HCT116 (cell line): Measurements from ENCODE around the gene RPL15. TPM values are rescaled to one million over a fixed set of nuclear protein-coding genes. Genes with fewer than 3 reads are reported as not detected.
A peak's percentile ranks its signal among the peaks of the same experiment; 100 is the strongest.

Source experiments
- ATAC-seq: fragments of 200-7000 bp; cut with Tn5 transposase; 2 replicates; pipeline ENCODE4 v1.9.1; 2020; ENCODE audit warnings: mild to moderate bottlenecking, moderate library complexity
- BruUV-seq: library from RNA; stranded (reverse); fragments of 400-500 nt; replicated peaks from 2 replicates; lab custom pipeline; 2021; lab: Mats Ljungman, UMichigan
- CTCF ChIA-PET: fragments of 300-600 bp; sonication (Branson Sonifier 250); formaldehyde crosslinking; loops from one replicate; lab custom pipeline; 2021; ENCODE audit warnings: antibody characterized with exemption; lab: Charles Lee
- POLR2A ChIA-PET: fragments of 300-600, 350-600 bp; sonication (Branson Sonifier 250); formaldehyde crosslinking; loops from one replicate; lab custom pipeline; 2021; ENCODE audit warnings: antibody characterized with exemption; lab: Charles Lee
- RAD21 ChIA-PET, 2 experiments: fragments of 300-600 bp; sonication (Branson Sonifier 250); formaldehyde crosslinking; loops; one replicate each; lab custom pipeline; 2023; ENCODE audit warnings: low total read pairs in 2 of 2; ENCODE audit not compliant: uncharacterized antibody in 2 of 2, unreplicated experiment in 2 of 2, low non-redundant PET in 1 of 2; lab: Charles Lee
- DNase-seq: peaks from one replicate; pipeline ENCODE4 v3.0.0-alpha.2; 2010; ENCODE audit warnings: low read depth, low spot score
- H2AFZ ChIP-seq: fragments of 200-600 bp; shearing (Covaris generic), sonication (generic); 2 replicates; pipeline ENCODE4 v1.6.1; 2017; ENCODE audit warnings: low read depth, mixed run types, mixed read lengths, antibody characterized with exemption, low read length; ENCODE audit not compliant: poor library complexity, severe bottlenecking
- H3K27ac ChIP-seq: 2 replicates; pipeline ENCODE4 v1.5.1; 2012; ENCODE audit warnings: low read depth, low read length
- H3K27me3 ChIP-seq: fragments of 200-600 bp; sonication (generic); 2 replicates; pipeline ENCODE4 v1.6.1; 2016; ENCODE audit warnings: mixed run types, low read length, mixed read lengths; ENCODE audit not compliant: insufficient read depth
- H3K36me3 ChIP-seq, 2 experiments: fragments of 200-500 bp in 1 of 2; fragments of 200-600 bp in 1 of 2; sonication (Bioruptor generic) in 1 of 2; sonication (generic) in 1 of 2; 2 replicates each; pipeline versions ENCODE4 v1.5.1 to v1.6.1; 2014 to 2016; ENCODE audit warnings: low read length in 2 of 2, inconsistent platforms in 1 of 2, mixed read lengths in 1 of 2, mixed run types in 1 of 2; ENCODE audit not compliant: insufficient read depth in 2 of 2, control insufficient read depth in 1 of 2
- H3K4me1 ChIP-seq, 2 experiments: fragments of 200-600 bp in 1 of 2; sonication (generic) in 1 of 2; 2 replicates each; pipeline versions ENCODE4 v1.5.1 to v1.6.1; 2012 to 2017; ENCODE audit warnings: low read length in 2 of 2, inconsistent platforms in 1 of 2, mild to moderate bottlenecking in 1 of 2, mixed read lengths in 1 of 2, mixed run types in 1 of 2, moderate library complexity in 1 of 2; ENCODE audit not compliant: insufficient read depth in 2 of 2, control insufficient read depth in 1 of 2
- H3K4me2 ChIP-seq: fragments of 200-600 bp; sonication (generic); 2 replicates; pipeline ENCODE4 v1.6.1; 2017; ENCODE audit warnings: mixed run types, low read length, mixed read lengths
- H3K4me3 ChIP-seq, 2 experiments: fragments of 200-600 bp in 1 of 2; sonication (generic) in 1 of 2; replicated peaks in 1 of 2; 2 replicates each; pipeline ENCODE4 v1.5.1; 2011 to 2016; ENCODE audit warnings: low read length in 2 of 2, control low read depth in 1 of 2, low read depth in 1 of 2, mild to moderate bottlenecking in 1 of 2, mixed read lengths in 1 of 2, mixed run types in 1 of 2
- H3K79me2 ChIP-seq: fragments of 200-600 bp; sonication (generic); 2 replicates; pipeline ENCODE4 v1.6.1; 2017; ENCODE audit warnings: mild to moderate bottlenecking, mixed run types, low read length, moderate library complexity, mixed read lengths; ENCODE audit not compliant: insufficient read depth
- H3K9ac ChIP-seq: fragments of 200-600 bp; sonication (generic); 2 replicates; pipeline ENCODE4 v1.6.1; 2016; ENCODE audit warnings: low read length, mixed read lengths
- H3K9me2 ChIP-seq: fragments of 200-600 bp; sonication (generic), shearing (Covaris generic); 2 replicates; pipeline ENCODE4 v1.6.1; 2017; ENCODE audit warnings: mixed run types, mild to moderate bottlenecking, moderate library complexity; ENCODE audit not compliant: insufficient read depth
- H3K9me3 ChIP-seq, 2 experiments: fragments of 200-500 bp in 1 of 2; fragments of 200-600 bp in 1 of 2; sonication (Bioruptor generic) in 1 of 2; sonication (generic) in 1 of 2; 2 replicates each; pipeline ENCODE4 v1.6.1; 2014 to 2017; ENCODE audit warnings: low read length in 2 of 2, mixed read lengths in 2 of 2, inconsistent platforms in 1 of 2, low read depth in 1 of 2, mild to moderate bottlenecking in 1 of 2, mixed run types in 1 of 2, moderate library complexity in 1 of 2; ENCODE audit not compliant: control insufficient read depth in 1 of 2, insufficient read depth in 1 of 2
- H4K20me1 ChIP-seq: fragments of 200-600 bp; sonication (generic), shearing (Covaris generic); 2 replicates; pipeline ENCODE4 v1.6.1; 2017; ENCODE audit warnings: mixed run types, mild to moderate bottlenecking, moderate library complexity; ENCODE audit not compliant: insufficient read depth
- CBX3 ChIP-seq: IDR thresholded peaks from 2 replicates; pipeline ENCODE4 v1.6.1; 2012; ENCODE audit warnings: low read depth
- EGR1 ChIP-seq: IDR thresholded peaks from 2 replicates; pipeline ENCODE4 v1.6.1; 2012; ENCODE audit warnings: low read depth
- EZH2phosphoT487 ChIP-seq: fragments of 200-600 bp; IDR thresholded peaks from 2 replicates; pipeline ENCODE4 v1.6.1; 2018; ENCODE audit warnings: antibody characterized with exemption, borderline replicate concordance
- FOSL1 ChIP-seq: IDR thresholded peaks from 2 replicates; pipeline ENCODE4 v1.6.1; 2012; ENCODE audit warnings: low read depth
- JUND ChIP-seq: IDR thresholded peaks from 2 replicates; pipeline ENCODE4 v1.6.1; 2012
- MAX ChIP-seq: IDR thresholded peaks from 2 replicates; pipeline ENCODE4 v1.6.1; 2012
- POLR2A ChIP-seq: IDR thresholded peaks from 2 replicates; pipeline ENCODE4 v1.7.0; 2011; ENCODE audit warnings: borderline replicate concordance; ENCODE audit not compliant: insufficient read depth, insufficient read length; ENCODE audit errors: extremely low read depth
- POLR2AphosphoS5 ChIP-seq: IDR thresholded peaks from 2 replicates; pipeline ENCODE4 v1.6.1; 2011; ENCODE audit warnings: mild to moderate bottlenecking, low read depth, low read length, moderate library complexity
- SIN3A ChIP-seq: IDR thresholded peaks from 2 replicates; pipeline ENCODE4 v1.6.1; 2012; ENCODE audit warnings: low read depth
- SRF ChIP-seq: IDR thresholded peaks from 2 replicates; pipeline ENCODE4 v1.6.1; 2012; ENCODE audit warnings: low read depth
- TCF7L2 ChIP-seq: IDR thresholded peaks from 2 replicates; pipeline ENCODE4 v1.7.0; 2011; ENCODE audit warnings: borderline replicate concordance, inconsistent platforms; ENCODE audit not compliant: insufficient read depth, insufficient read length; ENCODE audit errors: extremely low read depth
- ZFX ChIP-seq: fragments of 450-650 bp; IDR thresholded peaks from 2 replicates; pipeline ENCODE4 v1.6.1; 2017
- ZNF274 ChIP-seq: fragments of 200-500 bp; sonication (Bioruptor generic); IDR thresholded peaks from 2 replicates; pipeline ENCODE4 v1.6.1; 2014; ENCODE audit warnings: mild to moderate bottlenecking, low read depth, low read length, inconsistent platforms
- intact Hi-C: fragments of 100-400 bp; cut with micrococcal nuclease; formaldehyde crosslinking; loops from 2 replicates; pipeline ENCODE4 v1.10.0; 2022
- total RNA-seq: library from RNA; stranded (reverse); gene quantifications from one replicate; pipeline ENCODE4 v1.2.1, GENCODE V29; 2021; ENCODE audit not compliant: unreplicated experiment
- TF ChIP-seq, protein P1 (sequence below): IDR thresholded peaks from 2 replicates; pipeline ENCODE4 v1.6.1; 2012
- TF ChIP-seq, protein P2 (sequence below): IDR thresholded peaks from 2 replicates; pipeline ENCODE4 v1.6.1; 2012; ENCODE audit warnings: low read depth

The RPL15 gene
- total RNA-seq, 1 experiment from 2014 or later, result 2,177 TPM

DNA sequence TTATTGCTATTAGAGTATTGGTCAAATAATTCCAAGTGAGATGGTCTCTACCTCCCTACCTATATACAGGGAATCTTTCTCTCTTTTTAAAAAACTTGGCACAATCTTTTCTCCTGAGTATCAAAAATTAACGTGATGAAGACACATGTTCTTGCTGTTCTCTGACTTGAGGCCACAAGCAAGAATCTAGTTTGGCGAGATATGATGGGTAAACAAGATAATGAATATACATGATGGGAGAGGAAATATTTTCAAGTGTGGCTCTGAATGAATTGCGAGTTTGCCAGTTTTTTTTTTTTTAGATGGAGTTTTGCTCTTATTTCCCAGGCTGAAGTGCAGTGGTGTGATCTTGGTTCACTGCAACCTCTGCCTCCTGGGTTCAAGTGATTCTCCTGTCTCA, 39.8 kb downstream of the RPL15 start:
- H3K9ac ChIP-seq, result no peak overlapping the region
- no peaks in the 10 kb centered on the region for H3K27me3 ChIP-seq
- H3K9me2 ChIP-seq, result no peaks in the 10 kb centered on the region
- ATAC-seq (no peak), DNase-seq (no peak)
- peaks cover 20 to 35% of the 10 kb centered on the region in 2 experiments for H3K4me1 ChIP-seq
- peaks cover 12% of the 10 kb centered on the region; the same call in 1 of the 2 replicates for H4K20me1 ChIP-seq
- RAD21 ChIA-PET, result no interaction called here
- H3K4me2 ChIP-seq, result no peak overlapping the region
- no peak for TF ChIP-seq ZNF274
- TF ChIP-seq EGR1, result no peak
- TF ChIP-seq TCF7L2, result no peak
- no peak for TF ChIP-seq SIN3A
- no peak for TF ChIP-seq CBX3
- no peak for TF ChIP-seq SRF
- no peak overlapping the region for H3K27ac ChIP-seq
- intact Hi-C loops, result no loop called here
- no peaks in the 10 kb centered on the region for H3K9me3 ChIP-seq
- BruUV-seq, result no TSS peak
- CTCF ChIA-PET, result no interaction called here
- peaks cover 64% of the 10 kb centered on the region for H3K79me2 ChIP-seq
- peaks cover 12 to 13% of the 10 kb centered on the region in 2 experiments; a peak in 3 of 4 replicates for H3K36me3 ChIP-seq
- H2AFZ ChIP-seq, result no peak overlapping the region
- POLR2A ChIA-PET, result interaction anchor here (1.0 to 1.2 kb wide), 2 partner anchors 8 to 11 kb away, joined by 3 to 4 read pairs; no protein-coding TSS in a partner anchor
- H3K4me3 ChIP-seq, result no peak overlapping the region

DNA sequence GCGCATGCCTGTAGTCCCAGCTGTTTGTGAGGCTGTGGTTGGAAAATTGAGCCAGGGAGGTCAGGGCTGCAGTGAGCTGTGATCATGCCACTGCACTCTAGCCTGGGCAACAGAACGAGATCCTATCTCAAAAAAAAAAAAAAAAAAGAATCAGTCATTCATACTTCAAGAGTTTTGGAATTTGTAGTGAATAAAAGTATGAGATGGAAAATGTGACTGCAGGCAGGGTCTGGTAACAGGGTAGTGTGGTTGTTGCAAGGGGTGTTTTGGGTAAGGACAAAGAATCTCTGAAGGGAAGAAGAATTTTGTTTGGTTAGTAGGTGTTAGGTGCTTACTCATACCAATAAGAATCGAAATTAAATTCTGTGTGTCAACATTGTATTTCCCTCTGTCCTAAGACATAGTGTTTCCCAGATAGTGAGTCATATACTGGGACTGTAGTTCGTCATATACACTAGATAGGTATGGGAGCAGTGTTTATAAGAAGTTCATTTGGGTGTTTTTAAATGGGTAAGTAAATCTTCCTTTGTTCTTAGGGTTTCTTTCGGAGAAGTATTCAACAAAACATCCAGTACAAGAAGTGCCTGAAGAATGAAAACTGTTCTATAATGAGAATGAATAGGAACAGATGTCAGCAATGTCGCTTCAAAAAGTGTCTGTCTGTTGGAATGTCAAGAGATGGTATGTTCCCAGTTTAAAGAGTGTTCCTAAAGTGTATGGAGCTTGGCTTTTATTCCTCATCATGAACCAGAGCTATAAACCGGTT, 42.4 kb downstream of the RPL15 start:
- RAD21 ChIA-PET, result interaction anchor here in 1 of 2 experiments (0.7 kb wide), 1 partner anchor 257 kb away, joined by 3 read pairs; no protein-coding TSS in a partner anchor
- Histone ChIP-seq H3K9me2 (no peaks in the 10 kb centered on the region), H3K79me2 (peaks cover 49% of the 10 kb centered on the region), H3K36me3 (peaks cover 16 to 17% of the 10 kb centered on the region in 2 experiments; a peak in 3 of 4 replicates), H3K4me3 (peak overlapping the region in 1 of 2 experiments; percentile 2; a peak in 1 of 4 replicates), H3K9me3 (no peaks in the 10 kb centered on the region), H3K27me3 (no peaks in the 10 kb centered on the region), H2AFZ (no peak overlapping the region), H3K9ac (peak overlapping the region; percentile 6), H3K4me2 (peak overlapping the region; percentile 45), H3K27ac (peak overlapping the region; percentile 52), H3K4me1 (peaks cover 26 to 52% of the 10 kb centered on the region in 2 experiments), H4K20me1 (peaks cover 4% of the 10 kb centered on the region)
- intact Hi-C loops, result no loop called here
- CTCF ChIA-PET, result no interaction called here
- peak; percentile 63 for DNase-seq
- BruUV-seq, result no TSS peak
- POLR2A ChIA-PET, result interaction anchor here (1.1 kb wide), 1 partner anchor 11 kb away, joined by 3 read pairs; no protein-coding TSS in a partner anchor
- peak; percentile 82 for ATAC-seq
- no peak for TF ChIP-seq EZH2phosphoT487
- TF ChIP-seq POLR2A, result no peak
- peak; percentile 67 for TF ChIP-seq JUND
- TF ChIP-seq MAX, result no peak
- TF ChIP-seq ZNF274, result no peak
- no peak for TF ChIP-seq POLR2AphosphoS5
- TF ChIP-seq, protein P1, sequence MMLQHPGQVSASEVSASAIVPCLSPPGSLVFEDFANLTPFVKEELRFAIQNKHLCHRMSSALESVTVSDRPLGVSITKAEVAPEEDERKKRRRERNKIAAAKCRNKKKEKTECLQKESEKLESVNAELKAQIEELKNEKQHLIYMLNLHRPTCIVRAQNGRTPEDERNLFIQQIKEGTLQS, result no peak
- TF ChIP-seq ZFX, result no peak
- TF ChIP-seq SIN3A, result 0 out of 2 replicates have a peak, but pooled peaks have one; percentile 38
- TF ChIP-seq SRF, result no peak
- TF ChIP-seq, protein P2, sequence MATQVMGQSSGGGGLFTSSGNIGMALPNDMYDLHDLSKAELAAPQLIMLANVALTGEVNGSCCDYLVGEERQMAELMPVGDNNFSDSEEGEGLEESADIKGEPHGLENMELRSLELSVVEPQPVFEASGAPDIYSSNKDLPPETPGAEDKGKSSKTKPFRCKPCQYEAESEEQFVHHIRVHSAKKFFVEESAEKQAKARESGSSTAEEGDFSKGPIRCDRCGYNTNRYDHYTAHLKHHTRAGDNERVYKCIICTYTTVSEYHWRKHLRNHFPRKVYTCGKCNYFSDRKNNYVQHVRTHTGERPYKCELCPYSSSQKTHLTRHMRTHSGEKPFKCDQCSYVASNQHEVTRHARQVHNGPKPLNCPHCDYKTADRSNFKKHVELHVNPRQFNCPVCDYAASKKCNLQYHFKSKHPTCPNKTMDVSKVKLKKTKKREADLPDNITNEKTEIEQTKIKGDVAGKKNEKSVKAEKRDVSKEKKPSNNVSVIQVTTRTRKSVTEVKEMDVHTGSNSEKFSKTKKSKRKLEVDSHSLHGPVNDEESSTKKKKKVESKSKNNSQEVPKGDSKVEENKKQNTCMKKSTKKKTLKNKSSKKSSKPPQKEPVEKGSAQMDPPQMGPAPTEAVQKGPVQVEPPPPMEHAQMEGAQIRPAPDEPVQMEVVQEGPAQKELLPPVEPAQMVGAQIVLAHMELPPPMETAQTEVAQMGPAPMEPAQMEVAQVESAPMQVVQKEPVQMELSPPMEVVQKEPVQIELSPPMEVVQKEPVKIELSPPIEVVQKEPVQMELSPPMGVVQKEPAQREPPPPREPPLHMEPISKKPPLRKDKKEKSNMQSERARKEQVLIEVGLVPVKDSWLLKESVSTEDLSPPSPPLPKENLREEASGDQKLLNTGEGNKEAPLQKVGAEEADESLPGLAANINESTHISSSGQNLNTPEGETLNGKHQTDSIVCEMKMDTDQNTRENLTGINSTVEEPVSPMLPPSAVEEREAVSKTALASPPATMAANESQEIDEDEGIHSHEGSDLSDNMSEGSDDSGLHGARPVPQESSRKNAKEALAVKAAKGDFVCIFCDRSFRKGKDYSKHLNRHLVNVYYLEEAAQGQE, result no peak
- no peak for TF ChIP-seq TCF7L2
- peak; percentile 55 for TF ChIP-seq FOSL1
